HG03066 (cell line): ENCODE data around the gene KRTAP2-4.
"Not testable (repeated sequence)": the region's sequence is repeated elsewhere in the genome, so short reads cannot be mapped to it uniquely, and the experiment has no call there.

Experiments
- ATAC-seq: cut with Tn5 transposase; IDR thresholded peaks from one replicate; pipeline ENCODE4 v1.9.1; 2021; ENCODE audit warnings: low read depth; ENCODE audit not compliant: unreplicated experiment

KRTAP2-4 gene

DNA sequence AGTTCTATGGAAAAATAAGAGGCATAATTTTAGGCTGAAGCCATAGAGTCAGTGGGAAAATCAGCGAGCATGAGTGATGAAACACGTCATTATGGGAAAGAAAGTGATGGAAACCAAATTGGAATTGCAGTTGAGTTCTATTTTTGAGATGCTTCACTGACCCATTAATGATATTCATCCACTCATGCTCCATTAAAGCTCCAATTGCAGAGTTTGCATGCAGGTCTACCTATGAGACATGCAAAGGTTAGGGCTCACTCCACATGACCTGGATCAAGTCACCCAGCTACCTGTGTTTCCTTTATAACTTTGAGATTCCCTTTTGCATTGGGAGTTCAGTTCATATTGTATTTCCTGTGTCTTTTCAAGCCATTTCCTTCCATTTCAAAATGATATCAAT lies 8.0 kb upstream of the KRTAP2-4 start:
- ATAC-seq, result no peak

DNA sequence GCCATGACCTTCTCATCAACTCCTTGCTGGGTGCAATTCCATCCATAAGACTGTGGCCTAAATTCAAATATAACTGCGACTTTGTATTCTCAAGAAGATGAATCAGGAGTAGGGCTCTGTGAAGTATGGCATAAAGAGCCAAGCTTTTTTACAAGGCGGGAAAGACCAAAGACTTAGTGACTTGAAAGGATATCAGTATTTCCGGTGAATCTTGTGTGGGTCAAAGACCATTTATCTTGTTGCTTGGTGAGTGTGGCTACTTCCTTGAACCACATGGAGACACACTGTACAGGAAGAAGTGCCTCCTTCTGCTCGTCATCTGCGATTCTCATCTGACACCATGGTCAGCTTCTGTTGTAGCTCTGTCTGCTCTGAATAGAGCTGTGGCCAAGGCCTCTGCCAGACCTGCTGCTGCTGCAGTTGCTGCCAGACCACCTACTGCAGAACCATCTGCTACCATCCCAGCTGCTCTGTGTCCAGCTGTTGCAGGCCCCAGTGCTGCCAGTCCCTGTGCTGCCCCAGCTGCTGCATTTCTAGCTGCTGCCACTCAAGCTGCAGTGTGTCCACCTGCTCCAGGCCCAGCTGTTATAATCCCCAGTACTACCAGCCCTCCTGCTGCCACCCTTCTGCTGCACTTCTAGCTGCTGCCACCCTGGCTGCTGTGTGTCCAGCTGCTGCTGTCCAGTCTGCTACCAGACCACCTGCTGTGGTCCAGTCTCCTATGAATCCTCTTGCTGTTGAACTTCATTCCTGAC lies 6.1 kb upstream of the KRTAP2-4 start:
- ATAC-seq, result no peak

GRCh38 chr17:41069031-41069430 lies 3.4 kb upstream of the KRTAP2-4 start:
- ATAC-seq, result no peak

GRCh38 chr17:41067281-41067680 lies 1.6 kb upstream of the KRTAP2-4 start:
- no peak for ATAC-seq

- not testable (repeated sequence) for ATAC-seq
Observed at GRCh38 chr17:41065016-41065689, 526 bp downstream of the KRTAP2-4 start.

GRCh38 chr17:41064301-41064700 lies 1.4 kb downstream of the KRTAP2-4 start:
- no peak for ATAC-seq

DNA sequence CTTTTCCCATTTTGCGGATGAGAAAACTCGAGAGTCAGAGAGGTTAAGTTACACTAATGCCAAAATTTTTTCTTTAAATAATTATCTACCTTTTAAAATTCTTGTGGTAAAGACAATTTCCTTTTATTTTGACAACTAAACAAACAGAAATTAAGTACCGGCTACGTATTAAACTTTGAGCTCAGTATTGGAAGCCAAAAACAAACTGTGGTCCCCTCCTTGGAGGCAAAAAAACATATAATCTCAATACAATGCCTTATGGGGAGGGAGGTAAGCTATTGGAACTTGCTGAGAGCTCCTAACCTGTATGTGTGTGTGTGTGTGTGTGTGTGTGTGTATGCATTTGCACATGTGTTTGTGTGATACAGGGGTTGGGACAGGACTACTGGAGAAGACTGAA lies 2.2 kb downstream of the KRTAP2-4 start:
- no peak for ATAC-seq

- no peak for ATAC-seq
Observed at GRCh38 chr17:41061964-41062363, 3.7 kb downstream of the KRTAP2-4 start.

- ATAC-seq, result no peak
Observed at GRCh38 chr17:41060052-41060604, 5.6 kb downstream of the KRTAP2-4 start, which contains the start of gene KRTAP2-3. Gene KRTAP2-3 (minus strand): TSS chr17:41060114. CDS start chr17:41060050, 64 bp downstream.

DNA sequence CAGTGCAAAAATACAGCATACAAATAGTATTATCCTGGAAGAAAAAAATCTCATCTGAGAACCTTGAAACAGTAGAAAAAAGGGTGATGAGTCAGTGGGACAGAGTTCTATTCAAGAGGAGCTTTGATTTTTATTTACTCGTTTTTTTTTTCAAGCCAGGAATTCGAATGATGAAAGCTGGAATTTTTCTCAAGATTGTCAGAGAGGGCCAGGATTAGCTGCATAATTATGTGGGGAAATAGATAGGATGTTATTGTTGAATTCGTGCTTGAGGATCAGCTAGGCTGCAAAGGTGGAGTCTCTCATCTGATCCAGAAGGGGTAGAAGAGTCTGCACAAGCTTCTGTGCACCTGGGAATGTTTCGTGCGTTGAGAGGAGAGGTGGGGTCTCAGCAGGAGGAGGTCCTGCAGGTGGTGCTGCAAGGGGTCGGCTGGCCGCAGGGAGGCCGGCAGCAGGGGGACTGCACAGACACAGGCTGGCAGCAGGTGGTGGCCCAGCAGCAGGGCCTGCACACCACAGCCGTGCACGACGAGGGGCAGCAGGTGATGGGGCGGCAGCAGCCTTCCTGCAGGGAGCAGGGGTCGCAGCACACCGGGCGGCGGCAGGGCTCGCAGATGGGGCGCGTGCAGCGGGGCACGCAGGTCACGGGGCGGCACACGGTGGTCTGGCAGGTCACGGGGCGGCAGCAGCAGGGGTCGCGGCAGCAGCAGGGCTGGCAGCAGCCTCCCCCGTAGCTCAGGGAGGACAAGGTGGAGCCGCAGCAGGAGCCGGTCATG lies 6.2 kb downstream of the KRTAP2-4 start:
- ATAC-seq, result not testable (repeated sequence)

GRCh38 chr17:41058741-41059140 lies 6.9 kb downstream of the KRTAP2-4 start:
- ATAC-seq, result no peak

DNA sequence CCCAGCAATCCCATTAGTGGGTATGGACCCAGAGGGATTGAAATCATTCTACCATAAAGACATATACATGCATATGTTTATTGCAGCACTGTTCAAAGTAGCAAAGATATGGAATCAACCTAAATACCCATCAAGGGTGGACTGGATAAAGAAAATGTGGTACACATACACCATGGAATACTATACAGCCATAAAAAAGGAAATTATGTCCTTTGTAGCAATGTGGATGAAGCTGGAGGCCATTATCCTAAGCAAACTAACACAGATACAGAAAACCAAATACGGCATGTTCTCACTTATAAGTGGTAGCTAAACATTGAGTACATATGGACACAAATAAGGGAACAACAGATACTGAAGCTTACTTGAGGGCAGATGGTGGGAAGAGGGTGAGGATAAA lies 8.1 kb downstream of the KRTAP2-4 start:
- ATAC-seq, result no peak

- not testable (repeated sequence) for ATAC-seq
Observed at GRCh38 chr17:41055130-41055529, 10.5 kb downstream of the KRTAP2-4 start, which contains the start of gene KRTAP2-2. Gene KRTAP2-2 (minus strand): TSS chr17:41055230. CDS start chr17:41055211, 19 bp downstream.

- not testable (repeated sequence) for ATAC-seq
Observed at GRCh38 chr17:41054556-41054955, 11.1 kb downstream of the KRTAP2-4 start.

DNA sequence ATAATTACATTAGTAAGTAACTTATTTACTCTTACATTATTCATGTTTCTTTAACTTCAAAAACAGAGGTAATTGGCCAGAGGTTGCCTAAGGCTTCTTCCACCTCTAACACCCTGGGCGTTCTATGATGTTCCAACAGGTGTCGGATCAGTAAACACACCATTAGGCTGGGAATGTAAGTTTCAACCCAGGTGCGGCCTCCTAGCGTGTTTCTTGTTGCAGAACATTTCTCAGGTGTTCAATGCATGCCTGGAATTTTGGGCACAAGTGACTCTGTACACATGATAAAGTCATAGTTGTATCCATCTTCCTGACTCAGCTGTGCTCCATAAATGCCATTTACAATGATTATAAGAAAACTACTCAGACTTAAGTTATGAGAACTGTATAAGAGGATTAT lies 11.7 kb downstream of the KRTAP2-4 start:
- ATAC-seq, result no peak

DNA sequence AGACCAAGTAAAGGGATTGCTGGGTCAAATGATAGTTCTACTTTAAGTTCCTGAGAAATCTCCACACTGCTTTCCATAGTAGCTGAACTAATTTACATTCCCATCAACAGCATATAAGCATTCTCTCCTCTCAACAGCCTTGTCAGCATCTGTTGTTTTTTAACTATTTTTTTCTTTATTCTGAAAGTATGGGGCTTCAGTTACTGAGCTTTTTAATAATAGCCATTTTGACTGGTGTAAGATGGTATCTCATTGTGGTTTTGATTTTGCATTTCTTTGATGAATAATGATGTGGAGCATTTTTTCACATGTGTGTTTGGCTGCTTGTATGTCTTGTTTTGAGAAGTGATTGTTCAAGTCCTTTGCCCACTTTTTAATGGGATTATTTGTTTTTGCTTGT lies 13.1 kb downstream of the KRTAP2-4 start:
- ATAC-seq, result no peak

DNA sequence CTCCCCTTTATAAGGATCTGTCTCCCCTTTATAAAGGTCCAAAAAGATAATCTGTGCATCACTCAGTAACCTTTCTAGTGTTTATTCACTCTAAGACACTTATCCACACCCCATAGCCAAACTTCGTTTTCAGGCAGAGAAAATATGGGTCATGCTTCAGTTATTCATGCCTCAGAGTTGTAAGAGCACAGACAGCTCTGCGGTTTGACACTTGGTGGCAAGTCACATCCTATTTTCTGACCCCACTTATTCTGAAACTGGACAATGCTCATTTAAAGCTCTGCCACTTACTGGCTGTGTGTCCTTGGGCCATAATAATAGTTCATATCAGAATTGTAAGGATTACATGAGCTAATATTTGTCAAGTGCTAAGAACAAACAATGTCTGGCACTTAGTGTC lies 16.6 kb downstream of the KRTAP2-4 start:
- ATAC-seq, result no peak

DNA sequence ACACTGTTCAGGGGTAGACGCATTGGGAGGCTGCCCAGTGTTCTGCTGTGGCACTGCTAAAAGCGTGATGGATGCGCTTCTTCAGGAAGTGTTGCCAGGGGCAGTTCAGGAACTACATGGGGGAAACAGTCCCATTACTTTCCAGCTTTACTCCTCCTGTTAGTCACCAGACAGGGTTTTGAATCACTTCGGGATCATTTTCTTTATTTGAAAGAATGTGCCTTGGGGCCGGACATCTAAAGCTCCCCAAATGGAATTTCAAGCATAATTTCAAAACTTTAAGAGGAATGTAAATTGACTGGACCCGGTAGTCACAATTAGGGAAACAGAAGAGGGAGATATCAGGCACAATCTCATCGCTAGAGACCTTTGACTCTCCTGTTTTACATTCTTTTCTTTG lies 17.2 kb downstream of the KRTAP2-4 start:
- ATAC-seq, result no peak

DNA sequence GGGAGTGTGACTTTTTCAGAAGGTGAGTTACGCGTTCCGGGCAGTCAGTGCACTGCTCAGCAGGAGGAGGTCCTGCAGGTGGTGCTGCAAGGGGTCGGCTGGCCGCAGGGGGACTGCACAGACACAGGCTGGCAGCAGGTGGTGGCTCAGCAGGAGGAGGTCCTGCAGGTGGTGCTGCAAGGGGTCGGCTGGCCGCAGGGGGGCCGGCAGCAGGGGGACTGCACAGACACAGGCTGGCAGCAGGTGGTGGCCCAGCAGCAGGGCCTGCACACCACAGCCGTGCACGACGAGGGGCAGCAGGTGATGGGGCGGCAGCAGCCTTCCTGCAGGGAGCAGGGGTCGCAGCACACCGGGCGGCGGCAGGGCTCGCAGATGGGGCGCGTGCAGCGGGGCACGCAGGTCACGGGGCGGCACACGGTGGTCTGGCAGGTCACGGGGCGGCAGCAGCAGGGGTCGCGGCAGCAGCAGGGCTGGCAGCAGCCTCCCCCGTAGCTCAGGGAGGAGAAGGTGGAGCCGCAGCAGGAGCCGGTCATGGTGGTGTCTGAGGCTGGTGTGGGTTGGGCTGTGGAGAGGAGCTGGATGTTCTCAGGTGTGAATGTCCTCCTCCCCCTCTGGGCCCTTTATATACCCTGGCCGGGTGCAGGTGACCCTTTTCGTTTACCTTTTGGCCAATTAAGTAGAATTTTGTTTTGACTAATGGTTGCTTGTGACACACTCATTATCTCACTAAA lies 18.8 kb downstream of the KRTAP2-4 start, which contains the start of gene KRTAP2-1:
TSS of gene KRTAP2-1 (minus strand) at position 582 of the 731 bp plus-strand sequence. CDS start at position 533, 49 bp downstream.
- not testable (repeated sequence) for ATAC-seq

- no peak for ATAC-seq
Observed at GRCh38 chr17:41042953-41043352, 22.7 kb downstream of the KRTAP2-4 start.
